ENCODE measurements around the gene SLC26A8.

Gene SLC26A8

GRCh38 chr6:35907750-35908149, 116.7 kb downstream of the SLC26A8 start:
- H3K27ac Mint-ChIP-seq: no peak overlapping the region
- peaks cover 43% of the 10 kb centered on the region for H3K36me3 Mint-ChIP-seq

GRCh38 chr6:35906499-35906846, 118.0 kb downstream of the SLC26A8 start:
- Mint-ChIP-seq H3K27me3 (no peaks in the 10 kb centered on the region), H3K36me3 (peaks cover 37% of the 10 kb centered on the region), H3K4me1 (ENCODE audit: low read depth) (peaks cover 12% of the 10 kb centered on the region), H3K9me3 (ENCODE audit: low read depth) (peaks cover 11% of the 10 kb centered on the region), H3K27ac (no peak overlapping the region), H3K4me3 (no peak overlapping the region)

More at GRCh38 chr6:35907750-35908149, 116.7 kb downstream of the SLC26A8 start:
- Mint-ChIP-seq H3K4me1 (ENCODE audit: low read depth) (peaks cover 13% of the 10 kb centered on the region), H3K4me3 (no peak overlapping the region), H3K9me3 (ENCODE audit: low read depth) (peaks cover 11% of the 10 kb centered on the region), H3K27me3 (no peaks in the 10 kb centered on the region)

- Mint-ChIP-seq H3K9me3 (ENCODE audit: low read depth) (peaks cover 11% of the 10 kb centered on the region), H3K36me3 (peaks cover 34% of the 10 kb centered on the region), H3K4me3 (no peak overlapping the region), H3K27me3 (no peaks in the 10 kb centered on the region), H3K4me1 (ENCODE audit: low read depth) (peaks cover 12% of the 10 kb centered on the region), H3K27ac (no peak overlapping the region)
Measured at GRCh38 chr6:35905841-35906498, 118.5 kb downstream of the SLC26A8 start.

- peaks cover 34% of the 10 kb centered on the region for H3K36me3 Mint-ChIP-seq
- H3K4me1 Mint-ChIP-seq (ENCODE audit: low read depth): peaks cover 12% of the 10 kb centered on the region
- H3K27ac Mint-ChIP-seq: no peak overlapping the region
- H3K27me3 Mint-ChIP-seq: no peaks in the 10 kb centered on the region
- peaks cover 11% of the 10 kb centered on the region for H3K9me3 Mint-ChIP-seq (ENCODE audit: low read depth)
- H3K4me3 Mint-ChIP-seq: no peak overlapping the region
Measured at GRCh38 chr6:35905141-35905785, 119.2 kb downstream of the SLC26A8 start.

GRCh38 chr6:35903679-35904078, 120.8 kb downstream of the SLC26A8 start:
- Mint-ChIP-seq H3K4me1 (ENCODE audit: low read depth) (peaks cover 12% of the 10 kb centered on the region), H3K4me3 (no peak overlapping the region), H3K9me3 (ENCODE audit: low read depth) (peaks cover 6% of the 10 kb centered on the region), H3K27ac (no peak overlapping the region), H3K36me3 (peaks cover 25% of the 10 kb centered on the region), H3K27me3 (no peaks in the 10 kb centered on the region)

GRCh38 chr6:35900448-35900847, 124.0 kb downstream of the SLC26A8 start:
- Mint-ChIP-seq H3K27ac (peak overlapping the region; percentile 13), H3K36me3 (peaks cover 21% of the 10 kb centered on the region), H3K4me3 (no peak overlapping the region), H3K27me3 (no peaks in the 10 kb centered on the region), H3K4me1 (ENCODE audit: low read depth) (peaks cover 19% of the 10 kb centered on the region), H3K9me3 (ENCODE audit: low read depth) (no peaks in the 10 kb centered on the region)

- H3K36me3 Mint-ChIP-seq: peaks cover 17% of the 10 kb centered on the region
- no peak overlapping the region for H3K4me3 Mint-ChIP-seq
- no peaks in the 10 kb centered on the region for H3K9me3 Mint-ChIP-seq (ENCODE audit: low read depth)
- H3K27me3 Mint-ChIP-seq: no peaks in the 10 kb centered on the region
- peaks cover 28% of the 10 kb centered on the region for H3K4me1 Mint-ChIP-seq (ENCODE audit: low read depth)
- H3K27ac Mint-ChIP-seq: no peak overlapping the region
Measured at GRCh38 chr6:35898003-35898402, 126.4 kb downstream of the SLC26A8 start.

- Mint-ChIP-seq H3K27me3 (no peaks in the 10 kb centered on the region), H3K4me3 (no peak overlapping the region), H3K9me3 (ENCODE audit: low read depth) (no peaks in the 10 kb centered on the region), H3K4me1 (ENCODE audit: low read depth) (peaks cover 24% of the 10 kb centered on the region), H3K36me3 (peaks cover 14% of the 10 kb centered on the region), H3K27ac (no peak overlapping the region)
Measured at GRCh38 chr6:35897486-35897885, 127.0 kb downstream of the SLC26A8 start.

- no peak overlapping the region for H3K4me3 Mint-ChIP-seq
- peaks cover 24% of the 10 kb centered on the region for H3K4me1 Mint-ChIP-seq (ENCODE audit: low read depth)
- H3K36me3 Mint-ChIP-seq: peaks cover 14% of the 10 kb centered on the region
- no peaks in the 10 kb centered on the region for H3K9me3 Mint-ChIP-seq (ENCODE audit: low read depth)
- no peaks in the 10 kb centered on the region for H3K27me3 Mint-ChIP-seq
- no peak overlapping the region for H3K27ac Mint-ChIP-seq
Measured at GRCh38 chr6:35897036-35897435, 127.4 kb downstream of the SLC26A8 start.

- Mint-ChIP-seq H3K27ac (no peak overlapping the region), H3K4me1 (ENCODE audit: low read depth) (peaks cover 24% of the 10 kb centered on the region), H3K36me3 (peaks cover 14% of the 10 kb centered on the region), H3K9me3 (ENCODE audit: low read depth) (no peaks in the 10 kb centered on the region), H3K27me3 (no peaks in the 10 kb centered on the region), H3K4me3 (no peak overlapping the region)
Measured at GRCh38 chr6:35896228-35896627, 128.2 kb downstream of the SLC26A8 start.

- Mint-ChIP-seq H3K4me1 (ENCODE audit: low read depth) (peaks cover 27% of the 10 kb centered on the region), H3K9me3 (ENCODE audit: low read depth) (no peaks in the 10 kb centered on the region), H3K36me3 (peaks cover 13% of the 10 kb centered on the region), H3K27me3 (no peaks in the 10 kb centered on the region), H3K27ac (no peak overlapping the region), H3K4me3 (no peak overlapping the region)
Measured at GRCh38 chr6:35895560-35895959, 128.9 kb downstream of the SLC26A8 start.

GRCh38 chr6:35894776-35895175, 129.7 kb downstream of the SLC26A8 start:
- H3K4me3 Mint-ChIP-seq: no peak overlapping the region
- H3K9me3 Mint-ChIP-seq (ENCODE audit: low read depth): no peaks in the 10 kb centered on the region
- no peak overlapping the region for H3K27ac Mint-ChIP-seq
- H3K4me1 Mint-ChIP-seq (ENCODE audit: low read depth): peaks cover 27% of the 10 kb centered on the region
- no peaks in the 10 kb centered on the region for H3K27me3 Mint-ChIP-seq
- H3K36me3 Mint-ChIP-seq: peaks cover 8% of the 10 kb centered on the region

Measured in activated naive CD8-positive, alpha-beta T cell (primary cell).